Measurements from ENCODE around the gene PLEKHM3.
"Not testable (repeated sequence)": the region's sequence is repeated elsewhere in the genome, so short reads cannot be mapped to it uniquely, and the experiment has no call there.

PLEKHM3 gene

GRCh38 chr2:207951734-207952470 is 73.4 kb downstream of the PLEKHM3 start:
- H3K9me2 ChIP-seq (replicated peaks; ENCODE audit: insufficient read depth, low read length), result no peaks in the 10 kb centered on the region
- no peaks in the 10 kb centered on the region for H4K20me1 ChIP-seq (ENCODE audit: low read depth, low read length)
- H3K4me2 ChIP-seq (ENCODE audit: low read depth, low read length, poor library complexity, severe bottlenecking), result no peak overlapping the region
- no peak overlapping the region for H3K4me3 ChIP-seq (ENCODE audit: insufficient read depth, low read length, poor library complexity, severe bottlenecking)
- no peak overlapping the region for H2AFZ ChIP-seq (ENCODE audit: low read depth, low read length, severe bottlenecking)
- H3F3A ChIP-seq (ENCODE audit: insufficient read depth), result no peaks in the 10 kb centered on the region
- H3K9ac ChIP-seq (ENCODE audit: low read length), result no peak overlapping the region
- H3K27me3 ChIP-seq (ENCODE audit: low read length), result no peaks in the 10 kb centered on the region
- H3K36me3 ChIP-seq (ENCODE audit: low read length), result no peaks in the 10 kb centered on the region
- TF ChIP-seq CTCF (IDR thresholded peaks at IDR 0.05; ENCODE audit: insufficient read depth, low read length, poor library complexity, severe bottlenecking) (no peak), EZH2phosphoT487 (conservative IDR thresholded peaks at IDR 0.05; ENCODE audit: low read length) (no peak)
- no peaks in the 10 kb centered on the region for H3K9me3 ChIP-seq (ENCODE audit: insufficient read depth, low read length)
- H3K27ac ChIP-seq (ENCODE audit: low read depth, low read length), result no peak overlapping the region
- H3K79me2 ChIP-seq (ENCODE audit: insufficient read depth, low read length), result no peaks in the 10 kb centered on the region

DNA sequence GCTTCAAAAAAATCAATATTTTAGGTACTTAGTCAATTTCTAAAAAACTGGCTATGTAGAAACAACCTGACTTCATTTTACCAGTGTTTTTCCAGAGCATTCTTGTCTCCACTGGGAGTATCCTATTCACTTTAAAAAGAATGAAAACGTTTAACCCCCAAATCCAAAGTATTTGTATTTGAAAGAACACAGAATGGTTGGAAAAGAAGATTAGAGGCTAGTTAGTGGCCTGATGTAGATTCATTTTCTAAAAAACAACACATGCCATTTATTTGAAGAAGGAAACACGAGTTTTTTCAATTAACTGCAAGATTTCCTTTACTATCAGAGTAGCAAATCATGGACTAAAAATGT is 74.6 kb downstream of the PLEKHM3 start:
- Histone ChIP-seq H3F3A (ENCODE audit: insufficient read depth) (no peaks in the 10 kb centered on the region), H4K20me1 (ENCODE audit: low read depth, low read length) (no peaks in the 10 kb centered on the region), H2AFZ (ENCODE audit: low read depth, low read length, severe bottlenecking) (no peak overlapping the region), H3K27me3 (ENCODE audit: low read length) (no peaks in the 10 kb centered on the region), H3K4me3 (ENCODE audit: insufficient read depth, low read length, poor library complexity, severe bottlenecking) (no peak overlapping the region), H3K79me2 (ENCODE audit: insufficient read depth, low read length) (no peaks in the 10 kb centered on the region), H3K27ac (ENCODE audit: low read depth, low read length) (no peak overlapping the region), H3K9me2 (replicated peaks; ENCODE audit: insufficient read depth, low read length) (no peaks in the 10 kb centered on the region), H3K36me3 (ENCODE audit: low read length) (no peaks in the 10 kb centered on the region), H3K9ac (ENCODE audit: low read length) (no peak overlapping the region), H3K9me3 (ENCODE audit: insufficient read depth, low read length) (no peaks in the 10 kb centered on the region), H3K4me2 (ENCODE audit: low read depth, low read length, poor library complexity, severe bottlenecking) (no peak overlapping the region)
- TF ChIP-seq EZH2phosphoT487 (conservative IDR thresholded peaks at IDR 0.05; ENCODE audit: low read length) (no peak), CTCF (IDR thresholded peaks at IDR 0.05; ENCODE audit: insufficient read depth, low read length, poor library complexity, severe bottlenecking) (no peak)

- Histone ChIP-seq H4K20me1 (ENCODE audit: low read depth, low read length) (no peaks in the 10 kb centered on the region), H3K79me2 (ENCODE audit: insufficient read depth, low read length) (no peaks in the 10 kb centered on the region), H3K4me2 (ENCODE audit: low read depth, low read length, poor library complexity, severe bottlenecking) (no peak overlapping the region), H3K27ac (ENCODE audit: low read depth, low read length) (no peak overlapping the region), H3F3A (ENCODE audit: insufficient read depth) (no peaks in the 10 kb centered on the region), H3K36me3 (ENCODE audit: low read length) (no peaks in the 10 kb centered on the region), H2AFZ (ENCODE audit: low read depth, low read length, severe bottlenecking) (no peak overlapping the region), H3K9me3 (ENCODE audit: insufficient read depth, low read length) (no peaks in the 10 kb centered on the region), H3K4me3 (ENCODE audit: insufficient read depth, low read length, poor library complexity, severe bottlenecking) (no peak overlapping the region), H3K27me3 (ENCODE audit: low read length) (no peaks in the 10 kb centered on the region), H3K9me2 (replicated peaks; ENCODE audit: insufficient read depth, low read length) (no peaks in the 10 kb centered on the region), H3K9ac (ENCODE audit: low read length) (no peak overlapping the region)
- TF ChIP-seq EZH2phosphoT487 (conservative IDR thresholded peaks at IDR 0.05; ENCODE audit: low read length) (no peak), CTCF (IDR thresholded peaks at IDR 0.05; ENCODE audit: insufficient read depth, low read length, poor library complexity, severe bottlenecking) (no peak)
These were observed 75.1 kb downstream of the PLEKHM3 start for GRCh38 chr2:207950063-207950760.

DNA sequence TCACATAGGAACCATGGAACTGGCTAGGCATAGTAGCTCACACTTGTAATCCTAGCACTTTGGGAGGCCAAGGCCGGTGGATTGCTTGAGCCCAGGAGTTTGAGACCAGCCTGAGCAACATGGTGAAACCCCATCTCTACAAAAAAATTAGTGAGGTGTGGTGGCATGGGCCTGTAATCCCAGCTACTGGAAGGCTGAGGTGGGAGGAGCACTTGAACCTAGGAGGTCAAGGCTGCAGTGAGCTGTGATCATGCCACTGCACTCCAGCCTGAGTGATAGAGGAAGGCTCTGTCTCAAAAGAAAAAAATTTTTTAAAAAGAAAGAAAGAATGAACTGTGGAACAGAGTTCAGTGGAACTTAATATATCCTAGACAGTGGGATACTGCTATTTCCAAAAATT is 76.1 kb downstream of the PLEKHM3 start:
- not testable (repeated sequence) for H3K4me3 ChIP-seq (ENCODE audit: insufficient read depth, low read length, poor library complexity, severe bottlenecking); H3K27ac ChIP-seq (ENCODE audit: low read depth, low read length); H3K9ac ChIP-seq (ENCODE audit: low read length); H3K9me2 ChIP-seq (replicated peaks; ENCODE audit: insufficient read depth, low read length); H2AFZ ChIP-seq (ENCODE audit: low read depth, low read length, severe bottlenecking); H3K9me3 ChIP-seq (ENCODE audit: insufficient read depth, low read length); H3K27me3 ChIP-seq (ENCODE audit: low read length); H4K20me1 ChIP-seq (ENCODE audit: low read depth, low read length); H3F3A ChIP-seq (ENCODE audit: insufficient read depth); H3K36me3 ChIP-seq (ENCODE audit: low read length); H3K4me2 ChIP-seq (ENCODE audit: low read depth, low read length, poor library complexity, severe bottlenecking); H3K79me2 ChIP-seq (ENCODE audit: insufficient read depth, low read length)
